Stimulated activated CD8-positive, alpha-beta memory T cell treated with anti-CD3 and anti-CD28 coated beads, Interleukin-7, amount 100 ng/mL, for 1 hour (primary cell): Measurements from ENCODE around the gene STK11IP.

Experiments
- DNase-seq, 2 donors: peaks; one replicate each; pipeline ENCODE4 v3.0.0-alpha.2; 2020; ENCODE audit warnings: low read depth in 2 of 2

The STK11IP gene

GRCh38 chr2:219597552-219598307 lies at the start of gene STK11IP:
Gene STK11IP (plus strand): TSS chr2:219597857. CDS start chr2:219598120, 263 bp downstream.
- peak; percentile 78 to 84 for DNase-seq

GRCh38 chr2:219548990-219549389 lies 48.7 kb upstream of the STK11IP start:
- no peak for DNase-seq

DNA sequence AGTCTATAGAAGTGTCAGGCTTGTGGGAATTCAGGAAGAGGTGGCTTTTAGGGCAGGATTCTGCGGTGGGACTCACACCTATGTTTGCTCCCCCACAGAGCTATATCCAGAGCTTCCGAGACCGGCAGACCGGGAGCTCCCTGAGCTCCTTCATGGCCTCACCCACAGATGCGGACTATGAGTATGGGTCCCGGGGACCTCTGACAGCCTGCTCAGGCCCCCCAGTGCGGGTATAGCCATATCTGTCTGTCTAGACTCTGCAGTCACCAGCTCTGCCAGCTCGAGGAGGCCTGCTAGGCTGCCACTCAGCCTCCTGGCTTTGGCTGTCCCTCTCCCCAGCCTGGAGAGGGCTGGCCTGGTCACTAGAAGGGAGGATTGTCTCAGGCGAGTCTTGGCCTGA lies 48.0 kb upstream of the STK11IP start:
- DNase-seq = no peak

DNA sequence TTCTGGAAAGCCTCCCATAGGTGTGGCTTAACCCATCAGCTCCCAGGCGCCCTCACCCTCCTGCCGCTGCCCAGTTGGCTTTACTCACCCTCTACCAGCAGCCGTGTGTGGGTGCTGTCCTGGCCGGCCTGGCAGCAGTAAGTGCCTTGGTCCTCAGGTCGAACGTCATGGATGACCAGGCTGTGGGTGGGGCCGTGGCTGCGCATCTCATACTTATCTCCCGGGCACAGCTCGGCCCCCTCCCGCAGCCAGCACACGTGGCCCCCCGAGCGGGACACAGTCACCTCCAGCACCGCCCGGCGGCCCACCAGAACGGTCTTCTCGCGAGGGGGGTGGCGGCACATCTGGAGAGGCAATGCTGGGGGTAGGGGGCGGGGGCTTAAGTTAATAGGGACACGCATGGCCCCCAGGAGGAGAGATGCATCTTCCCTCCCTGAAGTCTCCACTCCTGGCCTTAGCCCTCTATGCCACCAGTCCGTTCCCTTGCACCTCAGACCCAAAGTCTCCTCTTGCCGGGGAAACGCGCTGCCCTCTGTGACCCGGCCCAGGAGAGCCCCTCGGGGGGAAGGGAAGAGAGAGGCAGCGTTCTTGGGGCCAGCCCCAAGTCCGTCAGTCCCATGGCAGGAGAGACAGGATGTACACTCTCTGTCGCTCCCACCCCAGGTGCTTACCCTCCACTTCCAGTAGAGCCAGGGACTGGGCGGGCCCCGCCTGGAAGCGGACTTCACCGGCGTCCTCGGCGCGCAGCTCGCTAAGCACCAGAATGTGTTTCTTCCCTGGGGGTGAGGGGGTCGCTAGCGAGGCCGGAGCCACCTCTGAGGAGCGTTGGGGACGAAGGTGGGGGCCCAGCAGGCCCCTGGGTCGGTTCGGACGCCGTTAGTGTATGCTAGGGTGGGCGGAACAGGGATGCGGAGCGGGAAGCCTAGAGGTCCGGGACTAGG lies 45.9 kb upstream of the STK11IP start:
- DNase-seq = no peak

GRCh38 chr2:219552382-219553167 lies 45.1 kb upstream of the STK11IP start:
- DNase-seq = peak; percentile 50 to 68

DNA sequence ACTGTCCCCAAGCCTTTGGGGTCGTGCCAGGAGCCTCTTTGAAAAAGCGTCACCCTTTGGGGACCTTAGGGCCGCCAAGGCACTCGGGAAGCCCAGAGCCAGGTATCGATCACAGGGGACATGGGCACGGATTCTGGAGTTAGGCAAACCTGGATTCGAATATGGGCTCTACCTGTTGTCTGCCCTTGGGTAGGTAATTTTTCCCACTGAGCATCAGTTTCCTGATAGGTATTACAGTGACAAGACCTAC lies 44.6 kb upstream of the STK11IP start:
- no peak for DNase-seq

- no peak for DNase-seq
Measured at GRCh38 chr2:219553463-219553963, 44.1 kb upstream of the STK11IP start.

GRCh38 chr2:219554350-219554749 lies 43.3 kb upstream of the STK11IP start:
- DNase-seq = no peak

GRCh38 chr2:219555956-219556355 lies 41.7 kb upstream of the STK11IP start:
- no peak for DNase-seq

- no peak for DNase-seq
Measured at GRCh38 chr2:219556413-219556812, 41.2 kb upstream of the STK11IP start.

DNA sequence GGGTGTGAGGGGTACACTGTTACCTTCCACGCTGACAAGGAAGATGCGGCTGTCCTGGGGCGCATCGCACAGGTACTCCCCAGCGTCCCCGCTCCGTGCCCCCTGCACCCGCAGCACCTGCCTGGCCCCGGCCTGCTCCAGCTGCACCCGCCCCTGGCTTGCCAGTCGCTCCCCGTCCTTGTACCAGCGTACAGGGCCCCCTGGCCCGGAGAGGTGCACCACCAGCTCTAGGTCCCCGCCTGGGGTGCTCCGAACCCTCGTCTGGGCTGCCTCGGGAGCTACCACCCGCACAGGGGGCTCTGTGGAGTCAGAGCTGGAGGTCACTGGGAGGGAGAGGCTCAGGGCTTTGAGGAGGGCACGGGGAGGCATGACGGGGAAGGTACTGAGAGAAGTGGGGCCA lies 40.3 kb upstream of the STK11IP start:
- DNase-seq = no peak

DNA sequence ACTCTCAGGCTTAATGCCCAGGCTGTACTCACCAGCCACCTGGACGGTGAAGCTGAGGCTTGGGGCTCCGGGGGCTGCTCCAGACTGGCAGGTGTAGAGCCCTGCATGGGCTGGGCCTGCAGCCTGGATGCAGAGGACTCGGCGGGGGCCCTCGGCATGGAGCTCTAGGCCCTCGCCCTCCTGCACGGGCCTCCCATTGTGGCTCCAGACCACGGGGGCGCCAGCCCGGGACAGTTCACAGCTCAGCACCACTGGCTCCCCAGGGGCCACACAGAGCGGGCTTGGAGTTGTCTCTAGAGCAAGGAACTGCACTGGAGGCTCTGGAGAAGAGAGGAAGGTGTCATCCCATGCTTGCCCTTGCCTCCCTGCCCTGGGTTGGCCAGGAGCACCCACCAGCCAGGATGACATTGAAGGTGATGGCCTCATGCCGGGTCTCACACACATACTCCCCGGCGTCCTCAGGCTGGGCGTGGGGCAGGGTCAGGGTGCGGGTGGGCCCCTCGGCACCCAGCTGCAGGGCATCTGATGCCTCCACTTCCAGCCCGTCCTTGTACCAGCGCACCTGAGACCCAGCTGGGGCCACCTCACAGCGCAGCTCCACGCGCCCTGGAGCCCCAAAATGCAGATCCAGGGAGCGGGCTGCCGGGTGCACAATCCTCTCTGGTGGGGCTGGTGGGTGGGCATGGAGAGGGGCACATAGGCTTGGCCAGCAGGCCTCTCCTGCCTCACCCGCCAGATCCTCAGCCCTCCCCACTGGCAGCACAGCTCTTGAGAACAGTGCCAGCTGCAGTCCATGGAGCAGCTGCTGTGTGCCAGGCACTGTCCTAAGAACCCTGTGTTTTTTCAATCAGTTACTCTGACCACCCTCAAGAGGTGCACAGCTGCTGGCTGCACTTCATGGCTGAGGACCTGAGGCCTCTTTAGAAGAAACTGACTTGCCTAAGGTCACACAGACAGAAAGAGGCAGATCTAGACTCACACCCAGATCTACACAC lies 39.6 kb upstream of the STK11IP start:
- no peak for DNase-seq

DNA sequence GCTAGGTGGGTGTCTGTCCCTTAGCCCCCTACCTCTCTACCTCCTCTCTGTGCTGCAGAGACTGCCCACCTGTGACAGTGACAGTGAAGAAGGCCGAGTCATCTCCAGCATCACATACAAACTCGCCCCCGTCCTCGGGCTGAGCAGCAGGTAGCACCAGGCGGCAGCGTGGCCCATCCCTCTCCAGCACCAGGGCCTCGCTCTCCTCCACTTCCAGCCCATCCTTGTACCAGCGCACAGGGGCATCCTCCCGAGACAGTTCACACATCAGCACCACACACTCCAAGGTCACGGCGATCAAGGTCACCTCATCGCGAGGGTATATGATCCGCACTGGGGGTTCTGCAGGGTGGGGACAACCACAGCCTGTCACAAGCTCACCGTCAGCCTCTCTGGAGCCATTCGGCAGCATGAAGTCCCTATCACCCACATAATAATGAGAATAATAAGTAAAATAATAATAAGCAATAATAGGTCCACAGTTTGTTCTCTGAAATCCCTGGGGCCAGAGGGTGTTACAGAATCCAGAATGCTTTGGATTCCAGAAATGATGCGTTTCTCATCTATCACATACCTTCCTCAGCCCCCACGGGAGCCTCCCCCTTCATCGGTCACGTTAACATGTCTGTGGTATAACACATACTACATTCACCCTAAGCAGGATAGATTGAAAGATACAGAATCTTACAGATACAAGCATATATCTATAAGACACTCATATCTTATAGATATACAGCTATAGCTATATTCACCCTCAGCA lies 38.3 kb upstream of the STK11IP start:
- no peak for DNase-seq

- DNase-seq = no peak
Measured at GRCh38 chr2:219560037-219560892, 37.4 kb upstream of the STK11IP start.

GRCh38 chr2:219560893-219561178 lies 36.8 kb upstream of the STK11IP start:
- DNase-seq = no peak

- no peak for DNase-seq
Measured at GRCh38 chr2:219561179-219562048, 36.2 kb upstream of the STK11IP start.

DNA sequence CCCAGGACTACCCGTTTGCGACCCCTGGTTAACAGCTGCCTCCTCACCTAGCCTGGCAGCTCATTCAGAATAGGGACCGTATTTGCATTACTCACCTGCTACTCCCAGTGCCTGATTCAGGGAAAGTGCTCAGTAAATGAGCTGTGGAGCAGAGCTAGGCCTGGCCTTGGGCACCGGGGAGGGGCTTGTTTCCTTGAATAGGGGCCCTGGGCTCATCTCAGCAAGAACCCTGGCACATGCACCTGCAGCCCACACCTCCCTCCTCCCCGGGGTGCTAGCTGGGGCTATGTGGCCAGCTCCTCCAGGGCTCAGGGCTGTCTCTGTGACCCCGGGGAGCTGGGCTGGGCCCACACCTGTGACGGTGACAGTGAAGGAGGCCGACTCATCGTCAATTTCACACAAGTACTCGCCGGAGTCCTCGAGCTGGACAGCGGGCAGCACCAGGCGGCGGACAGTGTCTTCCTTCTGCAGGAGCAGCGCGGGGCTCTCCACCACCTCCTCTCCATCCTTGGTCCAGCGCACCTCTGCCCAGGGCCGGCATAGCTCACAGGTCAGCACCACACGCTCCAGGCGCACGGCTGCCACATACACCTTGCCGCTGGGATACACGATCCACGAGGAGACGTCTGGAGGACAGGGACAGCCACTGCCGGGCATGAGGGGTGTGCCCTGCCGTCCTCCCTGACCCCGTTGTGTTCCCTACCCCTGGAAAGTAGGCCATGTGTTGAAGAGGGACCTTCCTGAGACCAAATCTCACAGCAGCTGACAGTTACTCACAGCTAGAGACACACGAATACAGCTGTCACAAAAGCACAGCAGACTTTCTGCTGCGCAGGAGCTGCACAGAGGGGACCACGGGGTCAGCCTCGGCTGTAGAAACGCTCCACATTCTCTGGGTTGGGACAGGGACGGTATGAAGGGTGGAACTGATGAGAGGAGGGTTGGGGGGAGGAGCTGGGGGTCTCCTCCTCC lies 35.3 kb upstream of the STK11IP start:
- no peak for DNase-seq
